Stomach smooth muscle (tissue), 2 donors: ENCODE results near the gene FBXW12.

ENCODE experiments used
- H3K27ac ChIP-seq: one replicate; pipeline ENCODE4 v1.7.0; 2013; ENCODE audit warnings: mild to moderate bottlenecking, low read length, inconsistent platforms
- H3K27me3 ChIP-seq, 2 donors: one replicate each; pipeline ENCODE4 v1.7.0; 2013; ENCODE audit warnings: low read length in 2 of 2; ENCODE audit not compliant: insufficient read depth in 2 of 2, control insufficient read depth in 1 of 2
- H3K36me3 ChIP-seq, 2 donors: one replicate each; pipeline ENCODE4 v1.7.0; 2013; ENCODE audit warnings: low read length in 2 of 2; ENCODE audit not compliant: control insufficient read depth in 2 of 2, insufficient read depth in 2 of 2
- H3K4me1 ChIP-seq: one replicate; pipeline ENCODE4 v1.7.0; 2013; ENCODE audit warnings: low read length; ENCODE audit not compliant: control insufficient read depth, insufficient read depth
- H3K4me3 ChIP-seq, 2 donors: one replicate each; pipeline ENCODE4 v1.7.0; 2013; ENCODE audit warnings: low read length in 2 of 2
- H3K9ac ChIP-seq, 2 donors: one replicate each; pipeline ENCODE4 v1.7.0; 2013; ENCODE audit warnings: low read length in 2 of 2, mild to moderate bottlenecking in 1 of 2
- H3K9me3 ChIP-seq, 2 donors: one replicate each; pipeline ENCODE4 v1.7.0; 2013; ENCODE audit warnings: low read length in 2 of 2; ENCODE audit not compliant: control insufficient read depth in 2 of 2
- donor health status: healthy.
- donor health status: Pancreatic carcinoma.

Gene FBXW12

DNA sequence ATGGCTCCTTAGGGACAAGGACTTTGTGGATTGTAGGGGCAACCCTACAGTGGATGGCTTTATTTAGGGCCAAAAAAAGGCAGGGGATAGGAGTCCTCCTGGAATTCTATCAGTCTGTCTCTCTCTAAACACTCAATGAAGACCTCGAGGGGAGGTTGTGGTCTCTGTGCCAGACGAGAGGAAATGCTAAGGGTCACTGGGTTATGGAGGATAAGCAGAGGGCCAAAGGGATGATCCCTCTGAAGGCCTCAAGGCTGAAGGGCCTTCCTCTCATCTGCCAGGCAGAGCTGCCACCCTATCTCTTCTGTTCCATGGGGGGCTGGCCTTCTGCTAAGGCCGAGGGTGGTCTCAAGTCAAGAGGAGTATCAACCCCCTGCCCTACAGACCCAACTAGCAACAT lies 30.9 kb downstream of the FBXW12 start:
- H3K4me3 ChIP-seq = no peak overlapping the region
- no peaks in the 10 kb centered on the region for H3K27me3 ChIP-seq
- H3K4me1 ChIP-seq = peaks cover 19% of the 10 kb centered on the region
- H3K27ac ChIP-seq = peak overlapping the region; percentile 96
- peaks cover 23 to 35% of the 10 kb centered on the region in 2 donors for H3K36me3 ChIP-seq
- H3K9ac ChIP-seq = peak overlapping the region; percentile 55 to 59
- no peaks in the 10 kb centered on the region for H3K9me3 ChIP-seq

DNA sequence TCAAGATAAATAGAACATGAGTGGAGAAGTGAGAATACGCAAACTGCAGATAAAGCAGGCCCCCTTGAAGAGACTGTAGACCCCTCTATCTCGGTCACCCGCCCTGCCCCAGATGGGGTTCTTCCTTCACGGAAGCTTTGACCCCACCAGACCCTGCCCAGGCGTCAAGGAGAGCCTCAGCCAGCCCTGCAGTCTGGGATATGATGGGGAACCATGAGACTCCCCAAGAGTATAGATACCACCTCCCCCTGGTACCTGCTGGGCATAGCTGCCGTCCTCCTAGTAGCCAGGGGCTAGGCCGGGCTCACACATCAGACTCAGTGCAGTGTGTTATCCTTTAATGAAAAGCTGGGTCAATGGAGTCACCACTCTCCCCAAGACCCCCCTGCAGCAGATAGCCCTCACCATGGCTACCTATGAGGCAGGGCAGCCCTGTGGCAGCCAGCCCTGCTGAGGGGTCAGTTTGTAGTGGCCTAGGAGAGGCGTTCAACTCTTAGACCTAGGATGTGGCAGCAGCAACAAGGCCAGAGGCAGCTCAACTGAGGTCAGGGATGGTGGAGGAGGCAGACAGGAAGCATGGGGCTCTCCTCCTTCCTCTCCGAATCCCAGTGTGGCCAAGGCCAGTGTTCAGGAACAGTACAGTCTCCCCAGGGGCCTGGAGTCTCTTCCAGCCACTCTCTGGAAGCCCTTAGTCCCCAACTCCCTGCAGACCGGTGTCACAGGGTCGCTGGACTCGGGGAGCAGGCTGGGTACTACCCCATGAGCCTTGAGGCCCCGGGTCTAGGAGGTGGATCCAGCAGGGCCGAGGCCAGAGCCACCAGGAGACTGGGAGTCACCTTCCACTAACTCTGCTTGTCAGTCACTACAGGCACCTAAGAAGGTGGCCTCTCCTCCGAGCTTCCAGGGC lies 31.8 kb downstream of the FBXW12 start:
- Histone ChIP-seq H3K4me1 (peaks cover 19% of the 10 kb centered on the region), H3K27ac (peak overlapping the region; percentile 96), H3K9ac (no peak overlapping the region), H3K27me3 (no peaks in the 10 kb centered on the region), H3K36me3 (peaks cover 25 to 41% of the 10 kb centered on the region in 2 donors), H3K4me3 (no peak overlapping the region), H3K9me3 (no peaks in the 10 kb centered on the region)

- peaks cover 19% of the 10 kb centered on the region for H3K4me1 ChIP-seq
- H3K27me3 ChIP-seq = no peaks in the 10 kb centered on the region
- H3K36me3 ChIP-seq = peaks cover 33 to 49% of the 10 kb centered on the region in 2 donors
- no peak overlapping the region for H3K9ac ChIP-seq
- H3K9me3 ChIP-seq = no peaks in the 10 kb centered on the region
- peak overlapping the region; percentile 96 for H3K27ac ChIP-seq
- H3K4me3 ChIP-seq = no peak overlapping the region
Observed at GRCh38 chr3:48404440-48405342, 32.7 kb downstream of the FBXW12 start.

DNA sequence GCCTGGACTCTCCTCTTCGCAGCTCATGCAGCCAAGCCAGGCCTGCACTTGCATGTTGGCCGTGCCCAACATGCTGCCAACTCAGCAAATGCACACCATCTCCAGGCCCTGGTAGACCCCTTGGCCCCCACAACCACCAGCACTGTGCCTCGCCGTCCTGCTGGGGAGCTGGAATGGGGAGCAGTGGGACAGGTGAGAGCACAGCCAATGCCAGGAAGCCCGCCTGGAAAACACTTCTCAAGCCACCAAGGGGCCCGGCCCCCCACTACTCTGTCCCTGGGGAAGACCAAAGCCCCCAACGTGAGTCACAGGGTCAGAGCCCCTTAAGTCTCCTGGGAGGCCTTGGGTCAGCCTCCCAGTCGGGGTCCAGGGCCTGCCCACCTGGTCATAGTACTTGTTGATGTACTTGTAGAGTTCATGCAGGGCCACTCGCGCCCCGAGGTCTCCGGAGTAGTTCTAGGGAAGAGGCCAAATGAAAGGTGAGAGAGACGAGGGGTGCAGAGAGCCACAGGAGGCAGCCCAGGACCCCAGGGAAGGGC lies 33.4 kb downstream of the FBXW12 start:
- peak overlapping the region; percentile 96 for H3K27ac ChIP-seq
- no peak overlapping the region for H3K9ac ChIP-seq

GRCh38 chr3:48405971-48406370 lies 34.0 kb downstream of the FBXW12 start:
- peaks cover 39 to 62% of the 10 kb centered on the region in 2 donors for H3K36me3 ChIP-seq
- H3K4me1 ChIP-seq = peaks cover 18% of the 10 kb centered on the region
- H3K9me3 ChIP-seq = no peaks in the 10 kb centered on the region
- H3K4me3 ChIP-seq = no peak overlapping the region
- H3K9ac ChIP-seq = no peak overlapping the region
- no peaks in the 10 kb centered on the region for H3K27me3 ChIP-seq
- peak overlapping the region; percentile 96 for H3K27ac ChIP-seq

More for the DNA sequence above, 33.4 kb downstream of the FBXW12 start:
- Histone ChIP-seq H3K9me3 (no peaks in the 10 kb centered on the region), H3K27me3 (no peaks in the 10 kb centered on the region), H3K36me3 (peaks cover 38 to 56% of the 10 kb centered on the region in 2 donors), H3K4me3 (no peak overlapping the region), H3K4me1 (peaks cover 19% of the 10 kb centered on the region)

DNA sequence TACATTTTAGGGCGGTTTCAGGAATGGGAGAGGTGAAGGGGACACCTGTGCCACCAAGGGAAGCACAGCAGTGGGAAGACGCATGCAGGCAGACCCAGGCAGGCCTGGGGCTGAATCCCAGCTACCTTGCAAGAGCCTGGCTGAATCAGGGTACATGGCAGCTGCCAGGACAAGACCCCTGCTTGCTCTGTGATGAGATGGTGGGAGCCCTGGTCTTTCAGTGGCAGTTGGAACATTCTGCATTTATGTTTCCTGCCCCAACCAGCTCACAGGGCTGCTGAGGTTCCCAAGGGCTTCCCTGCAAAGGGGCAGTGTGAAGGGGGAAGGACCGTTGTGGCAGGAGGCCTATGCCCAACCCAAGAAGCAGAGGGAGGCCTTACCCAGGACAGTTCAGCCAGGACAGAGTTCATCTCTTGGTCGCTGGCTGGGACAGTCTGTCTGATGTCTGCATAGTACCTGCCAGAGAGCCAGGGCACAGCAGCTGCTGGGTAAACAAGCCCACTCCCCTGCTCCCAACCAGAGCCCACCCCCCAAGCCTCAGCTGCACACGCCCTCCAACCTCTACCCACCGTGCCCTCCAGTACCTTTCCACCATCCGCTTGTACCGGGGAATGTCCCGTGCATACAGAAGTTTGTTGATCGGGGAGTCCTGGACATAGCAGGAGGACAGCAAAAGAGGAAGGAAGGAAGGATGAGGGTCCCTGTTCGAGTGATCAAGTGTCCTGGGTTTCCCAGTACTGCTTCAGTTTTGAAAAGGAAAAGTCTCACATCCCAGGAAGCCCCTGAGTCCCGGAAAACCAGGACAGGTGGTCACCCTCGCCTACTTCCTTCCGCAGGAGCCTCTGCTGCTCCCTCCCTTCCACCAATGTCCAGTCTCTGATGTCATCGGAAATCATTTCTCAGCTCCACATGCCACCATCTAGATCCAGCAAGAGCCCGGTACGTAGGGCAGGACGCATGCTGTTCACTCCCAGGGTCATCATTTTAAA lies 34.7 kb downstream of the FBXW12 start:
- peaks cover 42 to 69% of the 10 kb centered on the region in 2 donors for H3K36me3 ChIP-seq
- peak overlapping the region; percentile 96 for H3K27ac ChIP-seq
- peak overlapping the region in 1 of 2 donors; percentile 21 for H3K9ac ChIP-seq
- H3K4me1 ChIP-seq = peaks cover 11% of the 10 kb centered on the region
- no peaks in the 10 kb centered on the region for H3K27me3 ChIP-seq
- H3K9me3 ChIP-seq = no peaks in the 10 kb centered on the region
- no peak overlapping the region for H3K4me3 ChIP-seq

- H3K9me3 ChIP-seq = no peaks in the 10 kb centered on the region
- H3K27me3 ChIP-seq = no peaks in the 10 kb centered on the region
- H3K36me3 ChIP-seq = peaks cover 50 to 77% of the 10 kb centered on the region in 2 donors
- H3K4me3 ChIP-seq = no peak overlapping the region
- H3K27ac ChIP-seq = peak overlapping the region; percentile 96
- H3K9ac ChIP-seq = peak overlapping the region in 1 of 2 donors; percentile 21
- H3K4me1 ChIP-seq = peaks cover 5% of the 10 kb centered on the region
Observed at GRCh38 chr3:48407542-48408099, 35.6 kb downstream of the FBXW12 start.

DNA sequence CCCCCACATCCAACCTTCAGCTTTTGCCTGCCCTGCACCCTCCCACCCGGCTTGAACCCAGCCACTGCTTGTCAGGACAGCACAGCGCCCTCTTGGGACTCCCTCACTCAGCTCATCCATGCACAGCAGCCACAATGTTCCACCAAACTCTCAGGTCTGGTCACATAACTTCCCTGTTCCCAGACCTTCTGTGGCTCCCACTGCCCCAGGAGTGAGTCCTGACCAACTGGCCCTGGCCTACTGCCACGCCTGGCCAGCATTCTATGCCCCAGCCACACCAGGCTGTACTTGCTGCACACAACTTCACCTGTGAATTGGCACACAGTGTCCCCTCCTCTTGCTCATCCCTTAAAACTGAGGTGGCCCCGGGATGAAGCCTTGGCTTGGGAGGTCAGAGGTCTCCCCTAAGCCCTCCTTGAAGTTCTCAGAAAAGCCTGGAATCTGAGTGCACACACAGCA lies 36.8 kb downstream of the FBXW12 start:
- Histone ChIP-seq H3K27ac (peak overlapping the region; percentile 46), H3K4me1 (peaks cover 8% of the 10 kb centered on the region), H3K9ac (no peak overlapping the region), H3K27me3 (no peaks in the 10 kb centered on the region), H3K9me3 (no peaks in the 10 kb centered on the region), H3K36me3 (peaks cover 51 to 79% of the 10 kb centered on the region in 2 donors), H3K4me3 (no peak overlapping the region)

DNA sequence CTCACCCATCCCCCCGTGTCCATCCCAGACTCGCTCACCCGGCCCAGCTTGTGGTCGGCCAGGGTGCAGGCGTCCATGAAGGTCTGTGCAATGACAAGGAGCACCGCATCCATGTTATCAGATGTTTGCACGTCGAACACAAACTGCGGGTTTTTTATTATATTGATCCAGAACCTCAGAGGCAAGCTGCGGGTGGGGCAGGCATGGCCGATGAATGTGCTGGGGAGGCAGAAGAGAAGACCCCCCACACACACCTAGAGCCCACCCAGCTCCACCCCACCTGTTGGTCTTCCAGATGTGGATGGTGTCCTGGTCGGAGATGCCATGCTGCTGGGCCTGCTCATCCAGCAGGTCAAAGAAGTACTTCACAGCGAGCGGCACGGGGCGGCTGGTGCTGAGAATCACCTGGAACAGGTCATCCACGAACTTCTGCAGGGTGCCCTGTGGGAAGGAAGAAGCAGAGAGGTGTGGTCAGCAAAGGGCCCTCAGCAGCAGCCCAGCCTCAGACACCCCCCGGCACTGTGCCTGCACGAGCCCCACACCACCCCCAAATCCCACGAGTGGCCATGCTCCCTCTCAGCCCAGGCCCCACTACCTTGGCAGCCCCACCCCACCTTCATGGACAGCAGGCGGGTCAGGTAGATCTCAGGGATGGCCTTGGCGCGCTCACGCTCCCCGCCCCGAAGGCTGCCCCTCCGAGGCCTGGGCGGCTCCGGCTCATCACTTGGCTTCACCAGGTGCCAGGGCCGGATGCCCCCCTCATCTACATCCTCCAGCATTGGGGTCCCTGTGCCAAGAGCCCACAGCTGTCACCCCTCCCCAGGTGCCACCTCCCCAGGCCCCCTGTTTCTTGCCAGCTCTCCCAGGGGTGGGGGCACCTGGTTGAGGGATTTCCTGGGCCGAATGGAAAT lies 37.5 kb downstream of the FBXW12 start:
- Histone ChIP-seq H3K27me3 (no peaks in the 10 kb centered on the region), H3K27ac (peak overlapping the region; percentile 37), H3K4me3 (no peak overlapping the region), H3K9ac (no peak overlapping the region), H3K4me1 (peaks cover 15% of the 10 kb centered on the region), H3K9me3 (no peaks in the 10 kb centered on the region), H3K36me3 (peaks cover 44 to 77% of the 10 kb centered on the region in 2 donors)
